Measurements from ENCODE around the gene KLHDC8A. TPM values are rescaled to one million over a fixed set of nuclear protein-coding genes. Genes with fewer than 3 reads are reported as not detected.

KLHDC8A gene
- total and polyA plus RNA-seq, 2 of the 13 experiments (the other 11 are each of a cell fraction or from before 2014, with no cell fraction given): not detected

GRCh38 chr1:205294175-205294917 lies 62.4 kb downstream of the KLHDC8A start (continued):
- TF ChIP-seq ZNF350 (CRISPR knock-in tag; IDR thresholded peaks at IDR 0.05; ENCODE audit: borderline replicate concordance, low read depth) (peak; percentile 56; the same call in 1 of the 2 replicates), ZBTB38 (CRISPR knock-in tag; IDR thresholded peaks at IDR 0.05) (peak; percentile 15; the same call in 1 of the 2 replicates), E2F2 (CRISPR knock-in tag; IDR thresholded peaks at IDR 0.05; ENCODE audit: borderline replicate concordance) (no peak), CC2D1A (CRISPR knock-in tag; IDR thresholded peaks at IDR 0.05) (no peak), ATM (IDR thresholded peaks at IDR 0.05; ENCODE audit: borderline replicate concordance) (no peak), SAFB2 (CRISPR knock-in tag; IDR thresholded peaks at IDR 0.05; ENCODE audit: borderline replicate concordance, low read depth) (no peak), ATRX (CRISPR knock-in tag; IDR thresholded peaks at IDR 0.05; ENCODE audit: borderline replicate concordance) (no peak), RCOR2 (CRISPR knock-in tag; IDR thresholded peaks at IDR 0.05) (no peak), POGZ (CRISPR knock-in tag; IDR thresholded peaks at IDR 0.05) (0 out of 2 replicates have a peak, but pooled peaks have one; percentile 35), ZNF570 (CRISPR knock-in tag; IDR thresholded peaks at IDR 0.05; ENCODE audit: borderline replicate concordance) (no peak), NFE2L1 (CRISPR knock-in tag; IDR thresholded peaks at IDR 0.05; ENCODE audit: borderline replicate concordance) (no peak), CCAR2 (optimal IDR thresholded peaks at IDR 0.05; ENCODE audit: low read depth, low read length) (no peak), TOE1 (CRISPR knock-in tag; IDR thresholded peaks at IDR 0.05) (no peak), ZNF501 (CRISPR knock-in tag; IDR thresholded peaks at IDR 0.05) (no peak; the same call in 1 of the 2 replicates), KLF16 (CRISPR knock-in tag; IDR thresholded peaks at IDR 0.05) (peak in 1 of 2 experiments; percentile 38; a peak in 1 of 4 replicates), ZSCAN9 (CRISPR knock-in tag; IDR thresholded peaks at IDR 0.05; ENCODE audit: borderline replicate concordance) (no peak), ZSCAN12 (CRISPR knock-in tag; IDR thresholded peaks at IDR 0.05) (no peak), WIZ (CRISPR knock-in tag; IDR thresholded peaks at IDR 0.05) (no peak), ZNF577 (CRISPR knock-in tag; IDR thresholded peaks at IDR 0.05; ENCODE audit: borderline replicate concordance, low read depth) (no peak), ZNF7 (CRISPR knock-in tag; IDR thresholded peaks at IDR 0.05) (no peak), DR1 (CRISPR knock-in tag; IDR thresholded peaks at IDR 0.05) (no peak), GZF1 (CRISPR knock-in tag; IDR thresholded peaks at IDR 0.05) (no peak), ZNF124 (CRISPR knock-in tag; IDR thresholded peaks at IDR 0.05) (0 out of 2 replicates have a peak, but pooled peaks have one; percentile 29), CHD4 (IDR thresholded peaks at IDR 0.05; ENCODE audit: borderline replicate concordance, low read length) (no peak), ELF1 (CRISPR knock-in tag; IDR thresholded peaks at IDR 0.05) (no peak), ZNF274 (CRISPR knock-in tag; IDR thresholded peaks at IDR 0.05) (no peak), ZFP36L2 (CRISPR knock-in tag; IDR thresholded peaks at IDR 0.05) (no peak)
- TF ChIP-seq, protein P1, sequence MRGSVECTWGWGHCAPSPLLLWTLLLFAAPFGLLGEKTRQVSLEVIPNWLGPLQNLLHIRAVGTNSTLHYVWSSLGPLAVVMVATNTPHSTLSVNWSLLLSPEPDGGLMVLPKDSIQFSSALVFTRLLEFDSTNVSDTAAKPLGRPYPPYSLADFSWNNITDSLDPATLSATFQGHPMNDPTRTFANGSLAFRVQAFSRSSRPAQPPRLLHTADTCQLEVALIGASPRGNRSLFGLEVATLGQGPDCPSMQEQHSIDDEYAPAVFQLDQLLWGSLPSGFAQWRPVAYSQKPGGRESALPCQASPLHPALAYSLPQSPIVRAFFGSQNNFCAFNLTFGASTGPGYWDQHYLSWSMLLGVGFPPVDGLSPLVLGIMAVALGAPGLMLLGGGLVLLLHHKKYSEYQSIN (CRISPR knock-in tag; IDR thresholded peaks at IDR 0.05; ENCODE audit: borderline replicate concordance): no peak
- TF ChIP-seq, protein P2, sequence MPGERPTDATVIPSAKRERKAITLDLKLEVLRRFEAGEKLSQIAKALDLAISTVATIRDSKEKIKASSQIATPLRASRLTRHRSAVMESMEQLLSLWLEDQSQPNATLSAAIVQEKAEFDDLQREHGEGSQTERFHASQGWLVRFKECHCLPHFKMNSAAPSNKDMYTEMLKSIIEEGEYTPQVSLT (CRISPR knock-in tag; IDR thresholded peaks at IDR 0.05; ENCODE audit: borderline replicate concordance, low read depth): no peak

Measured in HepG2 (cell line).